Measurements from ENCODE around the gene CTLA4. TPM values are rescaled to one million over a fixed set of nuclear protein-coding genes. Genes with fewer than 3 reads are reported as not detected.

The CTLA4 gene
- polyA plus RNA-seq, 1 donor (not counting 4 experiments of a cell fraction or from before 2014, with no cell fraction given): not detected

GRCh38 chr2:203887677-203888076 lies 20.1 kb downstream of the CTLA4 start:
- Histone ChIP-seq H3K9ac (ENCODE audit: control insufficient read depth, extremely low read depth, insufficient read depth, low read length) (no peak overlapping the region), H3K36me3 (ENCODE audit: control insufficient read depth in 2 of 2, extremely low read depth in 1 of 2, insufficient read depth in 2 of 2, low read length in 2 of 2) (no peaks in the 10 kb centered on the region), H3K79me2 (ENCODE audit: control insufficient read depth, insufficient read depth, low read length) (no peaks in the 10 kb centered on the region), H3K27ac (ENCODE audit: control insufficient read depth, insufficient read depth, low read length) (no peak overlapping the region), H3K9me3 (ENCODE audit: control insufficient read depth, low read depth, low read length) (no peaks in the 10 kb centered on the region), H2AFZ (ENCODE audit: control insufficient read depth, low read length) (no peak overlapping the region), H3K9me1 (ENCODE audit: control insufficient read depth, extremely low read depth, insufficient read depth, low read length) (no peaks in the 10 kb centered on the region), H4K20me1 (ENCODE audit: control insufficient read depth, extremely low read depth, insufficient read depth, low read length) (no peaks in the 10 kb centered on the region), H3K4me3 (ENCODE audit: control insufficient read depth in 2 of 3, extremely low read depth in 1 of 3, insufficient read depth in 2 of 3, low read depth in 1 of 3, low read length in 3 of 3) (no peak overlapping the region), H3K27me3 (ENCODE audit: control insufficient read depth, extremely low read depth, insufficient read depth, low read length) (no peaks in the 10 kb centered on the region), H3K4me1 (ENCODE audit: control insufficient read depth, extremely low read depth, insufficient read depth, low read length) (no peaks in the 10 kb centered on the region), H3K4me2 (ENCODE audit: control insufficient read depth, extremely low read depth, insufficient read depth, low read depth, low read length) (no peak overlapping the region)
- dilution Hi-C loops (cut with MboI; ENCODE audit: extremely low pct_ligation_motif_present, low sequenced_read_pairs): no loop called here
- DNase-seq (ENCODE audit: low read depth, low spot score) (no peak), FAIRE-seq (no peak)
- no peak for TF ChIP-seq EZH2 (IDR thresholded peaks at IDR 0.05; ENCODE audit: low read length)
- TF ChIP-seq, protein P1, sequence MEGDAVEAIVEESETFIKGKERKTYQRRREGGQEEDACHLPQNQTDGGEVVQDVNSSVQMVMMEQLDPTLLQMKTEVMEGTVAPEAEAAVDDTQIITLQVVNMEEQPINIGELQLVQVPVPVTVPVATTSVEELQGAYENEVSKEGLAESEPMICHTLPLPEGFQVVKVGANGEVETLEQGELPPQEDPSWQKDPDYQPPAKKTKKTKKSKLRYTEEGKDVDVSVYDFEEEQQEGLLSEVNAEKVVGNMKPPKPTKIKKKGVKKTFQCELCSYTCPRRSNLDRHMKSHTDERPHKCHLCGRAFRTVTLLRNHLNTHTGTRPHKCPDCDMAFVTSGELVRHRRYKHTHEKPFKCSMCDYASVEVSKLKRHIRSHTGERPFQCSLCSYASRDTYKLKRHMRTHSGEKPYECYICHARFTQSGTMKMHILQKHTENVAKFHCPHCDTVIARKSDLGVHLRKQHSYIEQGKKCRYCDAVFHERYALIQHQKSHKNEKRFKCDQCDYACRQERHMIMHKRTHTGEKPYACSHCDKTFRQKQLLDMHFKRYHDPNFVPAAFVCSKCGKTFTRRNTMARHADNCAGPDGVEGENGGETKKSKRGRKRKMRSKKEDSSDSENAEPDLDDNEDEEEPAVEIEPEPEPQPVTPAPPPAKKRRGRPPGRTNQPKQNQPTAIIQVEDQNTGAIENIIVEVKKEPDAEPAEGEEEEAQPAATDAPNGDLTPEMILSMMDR (optimal IDR thresholded peaks at IDR 0.05 in 1 of 3, IDR thresholded peaks at IDR 0.05 in 1 of 3, conservative IDR thresholded peaks at IDR 0.05 in 1 of 3; ENCODE audit: extremely low read depth in 1 of 3, insufficient read depth in 2 of 3, low read length in 3 of 3): no peak

- no peaks in the 10 kb centered on the region for H3K9me1 ChIP-seq (ENCODE audit: control insufficient read depth, extremely low read depth, insufficient read depth, low read length)
- no peak for FAIRE-seq
- no peaks in the 10 kb centered on the region for H4K20me1 ChIP-seq (ENCODE audit: control insufficient read depth, extremely low read depth, insufficient read depth, low read length)
- TF ChIP-seq, protein P1 (optimal IDR thresholded peaks at IDR 0.05 in 1 of 3, IDR thresholded peaks at IDR 0.05 in 1 of 3, conservative IDR thresholded peaks at IDR 0.05 in 1 of 3; ENCODE audit: extremely low read depth in 1 of 3, insufficient read depth in 2 of 3, low read length in 3 of 3): no peak
- TF ChIP-seq EZH2 (IDR thresholded peaks at IDR 0.05; ENCODE audit: low read length): no peak
- no peaks in the 10 kb centered on the region for H3K9me3 ChIP-seq (ENCODE audit: control insufficient read depth, low read depth, low read length)
- H2AFZ ChIP-seq (ENCODE audit: control insufficient read depth, low read length): no peak overlapping the region
- no peaks in the 10 kb centered on the region for H3K4me1 ChIP-seq (ENCODE audit: control insufficient read depth, extremely low read depth, insufficient read depth, low read length)
- no peak overlapping the region for H3K4me3 ChIP-seq (ENCODE audit: control insufficient read depth in 2 of 3, extremely low read depth in 1 of 3, insufficient read depth in 2 of 3, low read depth in 1 of 3, low read length in 3 of 3)
- no peak overlapping the region for H3K27ac ChIP-seq (ENCODE audit: control insufficient read depth, insufficient read depth, low read length)
- no peaks in the 10 kb centered on the region for H3K36me3 ChIP-seq (ENCODE audit: control insufficient read depth in 2 of 2, extremely low read depth in 1 of 2, insufficient read depth in 2 of 2, low read length in 2 of 2)
- no peak for DNase-seq (ENCODE audit: low read depth, low spot score)
- dilution Hi-C loops (cut with MboI; ENCODE audit: extremely low pct_ligation_motif_present, low sequenced_read_pairs): no loop called here
- H3K79me2 ChIP-seq (ENCODE audit: control insufficient read depth, insufficient read depth, low read length): no peaks in the 10 kb centered on the region
- H3K9ac ChIP-seq (ENCODE audit: control insufficient read depth, extremely low read depth, insufficient read depth, low read length): no peak overlapping the region
- no peak overlapping the region for H3K4me2 ChIP-seq (ENCODE audit: control insufficient read depth, extremely low read depth, insufficient read depth, low read depth, low read length)
- no peaks in the 10 kb centered on the region for H3K27me3 ChIP-seq (ENCODE audit: control insufficient read depth, extremely low read depth, insufficient read depth, low read length)
These were observed 22.0 kb downstream of the CTLA4 start for GRCh38 chr2:203889542-203889941.

Measured in keratinocyte (primary cell).